ENCODE data around the gene LRRK1. TPM values are rescaled to one million over a fixed set of nuclear protein-coding genes. Genes with fewer than 3 reads are reported as not detected.

LRRK1 gene
- total RNA-seq, 1 donor from 2014 or later = 3.0 TPM

DNA sequence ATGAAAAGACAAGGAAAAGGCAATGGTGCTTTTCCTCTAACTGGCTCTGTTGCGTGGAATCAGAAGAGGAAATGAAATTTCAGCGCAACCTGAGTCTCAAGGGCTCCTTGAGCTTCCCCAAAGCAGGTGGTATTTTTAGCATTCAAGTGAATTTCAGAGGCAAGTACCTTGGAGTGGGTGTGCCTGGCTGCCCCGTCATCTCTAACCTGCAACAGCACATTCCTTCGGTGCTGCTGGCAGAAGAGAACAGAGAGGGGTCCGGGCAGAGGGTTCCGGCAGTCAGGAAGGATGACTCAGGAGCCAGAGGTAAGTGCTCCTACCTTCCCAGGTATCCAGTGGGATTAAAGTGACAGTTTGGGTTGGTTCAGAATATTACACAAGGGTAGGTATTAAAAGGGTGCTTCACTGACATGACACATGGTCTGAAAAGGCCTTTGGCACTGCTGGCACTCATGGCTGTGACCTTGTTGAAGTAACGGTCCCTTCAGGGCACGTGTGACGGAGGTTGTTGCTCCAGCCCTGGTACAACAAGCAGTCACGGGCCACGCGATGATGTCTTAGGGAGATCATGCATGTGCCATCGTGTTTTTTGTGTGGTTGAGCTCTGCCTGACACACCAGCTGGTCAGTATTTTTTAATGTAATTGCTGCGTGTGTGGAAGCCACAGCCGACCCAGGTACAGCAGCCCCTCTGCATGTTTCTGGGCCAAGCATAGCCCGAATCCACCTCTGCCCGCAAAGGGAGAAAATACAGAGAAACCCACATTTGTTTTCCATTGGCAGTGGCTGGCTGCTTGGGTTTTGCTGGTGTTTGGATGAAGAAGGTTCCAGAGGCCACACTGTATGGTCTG is 75.7 kb downstream of the LRRK1 start:
- H3K27ac ChIP-seq (replicated peaks) = no peak overlapping the region
- intact Hi-C loops (cut with micrococcal nuclease) = no loop called here
- no peaks in the 10 kb centered on the region for H3K9me3 ChIP-seq (replicated peaks)
- no peaks in the 10 kb centered on the region for H3K4me1 ChIP-seq
- H3K36me3 ChIP-seq = no peaks in the 10 kb centered on the region
- DNase-seq = no peak
- TF ChIP-seq, protein P1, sequence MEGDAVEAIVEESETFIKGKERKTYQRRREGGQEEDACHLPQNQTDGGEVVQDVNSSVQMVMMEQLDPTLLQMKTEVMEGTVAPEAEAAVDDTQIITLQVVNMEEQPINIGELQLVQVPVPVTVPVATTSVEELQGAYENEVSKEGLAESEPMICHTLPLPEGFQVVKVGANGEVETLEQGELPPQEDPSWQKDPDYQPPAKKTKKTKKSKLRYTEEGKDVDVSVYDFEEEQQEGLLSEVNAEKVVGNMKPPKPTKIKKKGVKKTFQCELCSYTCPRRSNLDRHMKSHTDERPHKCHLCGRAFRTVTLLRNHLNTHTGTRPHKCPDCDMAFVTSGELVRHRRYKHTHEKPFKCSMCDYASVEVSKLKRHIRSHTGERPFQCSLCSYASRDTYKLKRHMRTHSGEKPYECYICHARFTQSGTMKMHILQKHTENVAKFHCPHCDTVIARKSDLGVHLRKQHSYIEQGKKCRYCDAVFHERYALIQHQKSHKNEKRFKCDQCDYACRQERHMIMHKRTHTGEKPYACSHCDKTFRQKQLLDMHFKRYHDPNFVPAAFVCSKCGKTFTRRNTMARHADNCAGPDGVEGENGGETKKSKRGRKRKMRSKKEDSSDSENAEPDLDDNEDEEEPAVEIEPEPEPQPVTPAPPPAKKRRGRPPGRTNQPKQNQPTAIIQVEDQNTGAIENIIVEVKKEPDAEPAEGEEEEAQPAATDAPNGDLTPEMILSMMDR (IDR thresholded peaks at IDR 0.05; ENCODE audit: borderline replicate concordance) = no peak
- H3K4me3 ChIP-seq = no peak overlapping the region
- no peaks in the 10 kb centered on the region for H3K27me3 ChIP-seq (ENCODE audit: low read depth)

GRCh38 chr15:100995471-100996430 is 76.6 kb downstream of the LRRK1 start:
- DNase-seq = no peak
- no peak overlapping the region for H3K27ac ChIP-seq (replicated peaks)
- no peak overlapping the region for H3K4me3 ChIP-seq
- H3K9me3 ChIP-seq (replicated peaks) = no peaks in the 10 kb centered on the region
- H3K36me3 ChIP-seq = no peaks in the 10 kb centered on the region
- H3K27me3 ChIP-seq (ENCODE audit: low read depth) = peaks cover 7% of the 10 kb centered on the region
- no peaks in the 10 kb centered on the region for H3K4me1 ChIP-seq
- TF ChIP-seq, protein P1 (IDR thresholded peaks at IDR 0.05; ENCODE audit: borderline replicate concordance) = no peak
- intact Hi-C loops (cut with micrococcal nuclease) = no loop called here

- H3K4me3 ChIP-seq = no peak overlapping the region
- peaks cover 12% of the 10 kb centered on the region for H3K27me3 ChIP-seq (ENCODE audit: low read depth)
- no peak for DNase-seq
- H3K4me1 ChIP-seq = no peaks in the 10 kb centered on the region
- no peak overlapping the region for H3K27ac ChIP-seq (replicated peaks)
- TF ChIP-seq, protein P1 (IDR thresholded peaks at IDR 0.05; ENCODE audit: borderline replicate concordance) = no peak
- H3K36me3 ChIP-seq = no peaks in the 10 kb centered on the region
- intact Hi-C loops (cut with micrococcal nuclease) = no loop called here
- H3K9me3 ChIP-seq (replicated peaks) = no peaks in the 10 kb centered on the region
Observed at GRCh38 chr15:100997442-100997841, 78.3 kb downstream of the LRRK1 start.

- no peak for DNase-seq
- H3K27me3 ChIP-seq (ENCODE audit: low read depth) = peaks cover 12% of the 10 kb centered on the region
- no peak overlapping the region for H3K4me3 ChIP-seq
- no peak overlapping the region for H3K27ac ChIP-seq (replicated peaks)
- H3K9me3 ChIP-seq (replicated peaks) = no peaks in the 10 kb centered on the region
- intact Hi-C loops (cut with micrococcal nuclease) = no loop called here
- no peaks in the 10 kb centered on the region for H3K36me3 ChIP-seq
- TF ChIP-seq, protein P1 (IDR thresholded peaks at IDR 0.05; ENCODE audit: borderline replicate concordance) = no peak
- H3K4me1 ChIP-seq = no peaks in the 10 kb centered on the region
Observed at GRCh38 chr15:100998630-100999029, 79.5 kb downstream of the LRRK1 start.

GRCh38 chr15:100999369-100999768 is 80.2 kb downstream of the LRRK1 start:
- H3K27me3 ChIP-seq (ENCODE audit: low read depth) = peaks cover 12% of the 10 kb centered on the region
- H3K4me3 ChIP-seq = no peak overlapping the region
- intact Hi-C loops (cut with micrococcal nuclease) = no loop called here
- H3K27ac ChIP-seq (replicated peaks) = no peak overlapping the region
- TF ChIP-seq, protein P1 (IDR thresholded peaks at IDR 0.05; ENCODE audit: borderline replicate concordance) = no peak
- no peaks in the 10 kb centered on the region for H3K36me3 ChIP-seq
- H3K4me1 ChIP-seq = no peaks in the 10 kb centered on the region
- DNase-seq = no peak
- H3K9me3 ChIP-seq (replicated peaks) = no peaks in the 10 kb centered on the region
